Colonic mucosa (tissue), 4 donors: ENCODE results near the gene FRRS1. TPM values are rescaled to one million over a fixed set of nuclear protein-coding genes. Genes with fewer than 3 reads are reported as not detected.
"Not testable (repeated sequence)": the region's sequence is repeated elsewhere in the genome, so short reads cannot be mapped to it uniquely, and the experiment has no call there.

ENCODE experiments used
- DNase-seq: peaks from one replicate; pipeline ENCODE4 v3.0.0-alpha.2; 2020
- H3K27ac ChIP-seq: fragments of 200-600 bp; one replicate; pipeline ENCODE4 v1.8.0; 2021
- H3K27me3 ChIP-seq: fragments of 200-600 bp; one replicate; pipeline ENCODE4 v1.8.0; 2021
- H3K36me3 ChIP-seq: fragments of 200-600 bp; one replicate; pipeline ENCODE4 v1.8.0; 2021
- H3K4me1 ChIP-seq: fragments of 200-600 bp; one replicate; pipeline ENCODE4 v1.8.0; 2021; ENCODE audit warnings: mild to moderate bottlenecking
- H3K4me3 ChIP-seq: fragments of 200-600 bp; one replicate; pipeline ENCODE4 v1.8.0; 2021
- H3K9ac ChIP-seq, 2 donors: one replicate each; pipeline ENCODE4 v1.7.0; 2013; ENCODE audit warnings: control low read depth in 2 of 2, low read depth in 2 of 2, low read length in 2 of 2
- H3K9me3 ChIP-seq: fragments of 200-600 bp; one replicate; pipeline ENCODE4 v1.8.0; 2021
- intact Hi-C: fragments of 100-400 bp; cut with DNase I; formaldehyde crosslinking; loops from one replicate; pipeline ENCODE4 v1.14.1; 2022
- total RNA-seq, 2 donors: library from RNA; stranded (reverse); fragmentation: NEBNext Ultra II Directional in 1 of 2; extraction: Animal tissue kit (Norgen Biotek cat#: 25700) in 1 of 2; gene quantifications; one replicate each; pipeline ENCODE4 v1.2.1, GENCODE V29; 2021
- TF ChIP-seq, protein P1 (sequence below): fragments of 200-600 bp; IDR thresholded peaks from one replicate; pipeline ENCODE4 v1.8.0; 2022; ENCODE audit warnings: antibody characterized with exemption, mild to moderate bottlenecking
- donor health status: healthy.
- donor health status: DM: no; HTN: no; CAD: no.
- donor health status: DM: no; HTN: no; CAD: no.

The FRRS1 gene
- total RNA-seq, 2 donors from 2014 or later: 16.7 to 17.1 TPM

DNA sequence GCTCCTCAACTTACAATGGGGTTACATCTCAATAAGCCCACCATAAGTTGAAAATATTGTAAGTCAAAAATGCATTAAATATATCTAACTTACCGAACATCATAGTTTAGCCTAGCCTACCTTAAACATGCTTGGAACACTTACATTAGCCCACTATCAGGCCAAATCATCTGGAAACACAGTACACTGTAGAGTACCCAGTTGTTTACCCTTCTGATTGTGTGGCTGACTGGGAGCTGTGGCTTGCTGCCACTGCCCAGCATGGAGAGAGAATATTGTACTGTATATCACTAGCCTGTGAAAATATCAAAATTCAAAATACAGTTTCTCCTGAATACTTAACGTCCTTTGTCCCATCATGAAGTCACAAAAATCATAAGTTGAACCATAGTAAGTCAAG lies 40.4 kb upstream of the FRRS1 start:
- Histone ChIP-seq H3K36me3 (no peaks in the 10 kb centered on the region), H3K27ac (no peak overlapping the region), H3K27me3 (no peaks in the 10 kb centered on the region), H3K4me3 (no peak overlapping the region), H3K9ac (no peak overlapping the region), H3K4me1 (no peaks in the 10 kb centered on the region), H3K9me3 (no peaks in the 10 kb centered on the region)
- intact Hi-C loops: loop anchor here (5.0 to 10.0 kb wide), 2 partner anchors 228 to 1060 kb away; a partner anchor contains a TSS
- no peak for DNase-seq
- TF ChIP-seq, protein P1, sequence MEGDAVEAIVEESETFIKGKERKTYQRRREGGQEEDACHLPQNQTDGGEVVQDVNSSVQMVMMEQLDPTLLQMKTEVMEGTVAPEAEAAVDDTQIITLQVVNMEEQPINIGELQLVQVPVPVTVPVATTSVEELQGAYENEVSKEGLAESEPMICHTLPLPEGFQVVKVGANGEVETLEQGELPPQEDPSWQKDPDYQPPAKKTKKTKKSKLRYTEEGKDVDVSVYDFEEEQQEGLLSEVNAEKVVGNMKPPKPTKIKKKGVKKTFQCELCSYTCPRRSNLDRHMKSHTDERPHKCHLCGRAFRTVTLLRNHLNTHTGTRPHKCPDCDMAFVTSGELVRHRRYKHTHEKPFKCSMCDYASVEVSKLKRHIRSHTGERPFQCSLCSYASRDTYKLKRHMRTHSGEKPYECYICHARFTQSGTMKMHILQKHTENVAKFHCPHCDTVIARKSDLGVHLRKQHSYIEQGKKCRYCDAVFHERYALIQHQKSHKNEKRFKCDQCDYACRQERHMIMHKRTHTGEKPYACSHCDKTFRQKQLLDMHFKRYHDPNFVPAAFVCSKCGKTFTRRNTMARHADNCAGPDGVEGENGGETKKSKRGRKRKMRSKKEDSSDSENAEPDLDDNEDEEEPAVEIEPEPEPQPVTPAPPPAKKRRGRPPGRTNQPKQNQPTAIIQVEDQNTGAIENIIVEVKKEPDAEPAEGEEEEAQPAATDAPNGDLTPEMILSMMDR: no peak

DNA sequence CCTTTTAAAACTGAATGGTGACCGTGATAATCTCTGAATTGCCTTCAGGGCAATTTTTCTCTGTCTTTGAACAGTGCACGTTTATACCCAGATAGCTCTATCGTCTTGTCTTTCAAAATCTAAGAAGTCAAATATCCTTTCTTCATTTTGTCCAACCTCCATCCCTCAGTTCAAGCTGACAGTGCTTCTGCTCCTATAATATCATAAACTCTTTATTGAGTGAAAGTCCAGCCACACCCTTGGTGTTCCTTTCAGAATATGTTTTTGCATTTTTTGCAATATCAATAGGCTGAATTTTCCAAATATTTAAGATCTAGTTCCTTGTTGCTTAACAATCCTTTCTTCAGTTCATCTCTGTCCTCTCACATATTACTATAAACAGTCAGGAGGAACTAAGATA lies 35.1 kb upstream of the FRRS1 start:
- Histone ChIP-seq H3K4me1 (no peaks in the 10 kb centered on the region), H3K9me3 (no peaks in the 10 kb centered on the region), H3K27ac (no peak overlapping the region), H3K4me3 (no peak overlapping the region), H3K27me3 (no peaks in the 10 kb centered on the region), H3K9ac (no peak overlapping the region), H3K36me3 (no peaks in the 10 kb centered on the region)
- DNase-seq: no peak
- intact Hi-C loops: loop anchor here (10.0 kb wide), 1 partner anchor 233 kb away; a partner anchor contains a TSS
- TF ChIP-seq, protein P1: no peak

DNA sequence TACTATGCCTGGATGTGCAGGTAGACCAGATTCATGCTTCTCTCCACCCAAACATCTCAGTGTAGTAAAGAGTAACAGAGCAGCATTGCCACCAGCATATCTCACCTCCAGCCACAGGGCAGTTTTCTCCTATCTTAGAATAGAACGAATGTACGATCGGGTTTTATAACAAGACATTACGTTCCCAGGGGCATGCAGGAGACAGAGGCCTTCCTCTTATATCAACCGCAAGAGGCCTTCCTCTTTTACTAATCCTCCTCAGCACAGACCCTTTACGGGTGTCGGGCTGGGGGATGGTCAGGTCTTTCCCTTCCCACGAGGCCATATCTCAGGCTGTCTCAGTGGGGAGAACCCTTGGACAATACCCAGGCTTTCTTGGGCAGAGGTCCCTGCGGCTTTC lies 27.4 kb upstream of the FRRS1 start:
- H3K27me3 ChIP-seq, H3K9me3 ChIP-seq, H3K36me3 ChIP-seq, H3K4me1 ChIP-seq, H3K27ac ChIP-seq, H3K9ac ChIP-seq, intact Hi-C loops, DNase-seq, H3K4me3 ChIP-seq: not testable (repeated sequence)

DNA sequence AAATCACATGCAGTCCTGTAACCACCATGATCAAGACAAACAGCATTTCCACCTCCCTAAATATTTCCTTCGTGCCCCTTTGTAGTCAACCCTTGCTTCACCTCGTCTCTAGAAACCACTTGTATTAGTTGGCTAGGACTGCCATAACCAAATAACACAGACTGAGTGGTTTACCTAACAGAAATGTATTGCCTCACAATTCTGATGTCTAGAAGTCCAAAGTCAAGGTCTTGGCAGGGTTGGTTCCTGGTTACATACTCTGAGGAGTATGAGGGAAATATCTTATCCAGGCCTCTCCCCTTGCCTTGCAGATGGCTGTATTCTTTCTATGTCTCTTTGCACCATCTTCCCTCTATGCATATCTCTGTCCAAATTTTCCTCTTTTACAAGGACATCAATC lies 23.3 kb upstream of the FRRS1 start:
- no peak overlapping the region for H3K9ac ChIP-seq
- no peaks in the 10 kb centered on the region for H3K9me3 ChIP-seq
- H3K36me3 ChIP-seq: no peaks in the 10 kb centered on the region
- TF ChIP-seq, protein P1: no peak
- H3K4me1 ChIP-seq: no peaks in the 10 kb centered on the region
- no peak overlapping the region for H3K27ac ChIP-seq
- intact Hi-C loops: no loop called here
- no peaks in the 10 kb centered on the region for H3K27me3 ChIP-seq
- DNase-seq: no peak
- H3K4me3 ChIP-seq: no peak overlapping the region

DNA sequence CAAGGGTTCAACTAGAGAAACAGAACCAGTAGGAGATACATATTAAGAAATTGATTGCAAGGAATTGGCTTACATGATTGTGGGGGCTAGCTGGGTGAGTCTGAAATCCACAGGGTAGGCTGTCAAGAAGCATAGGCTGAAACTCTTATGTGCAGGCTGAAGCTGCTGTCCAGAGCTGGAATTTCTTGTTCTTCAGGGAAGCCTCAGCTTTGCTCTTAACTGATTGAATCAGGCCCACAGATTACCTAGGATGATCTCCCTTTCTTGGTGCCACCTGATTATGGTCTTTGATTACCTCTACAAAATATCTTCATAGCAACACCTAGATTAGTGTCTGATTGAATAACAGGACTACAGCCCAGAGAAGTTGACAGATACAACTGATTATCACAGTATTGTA lies 22.5 kb upstream of the FRRS1 start:
- Histone ChIP-seq H3K4me1 (no peaks in the 10 kb centered on the region), H3K9me3 (no peaks in the 10 kb centered on the region), H3K36me3 (no peaks in the 10 kb centered on the region), H3K4me3 (no peak overlapping the region), H3K27ac (no peak overlapping the region), H3K27me3 (no peaks in the 10 kb centered on the region), H3K9ac (no peak overlapping the region)
- intact Hi-C loops: no loop called here
- DNase-seq: no peak
- TF ChIP-seq, protein P1: no peak

DNA sequence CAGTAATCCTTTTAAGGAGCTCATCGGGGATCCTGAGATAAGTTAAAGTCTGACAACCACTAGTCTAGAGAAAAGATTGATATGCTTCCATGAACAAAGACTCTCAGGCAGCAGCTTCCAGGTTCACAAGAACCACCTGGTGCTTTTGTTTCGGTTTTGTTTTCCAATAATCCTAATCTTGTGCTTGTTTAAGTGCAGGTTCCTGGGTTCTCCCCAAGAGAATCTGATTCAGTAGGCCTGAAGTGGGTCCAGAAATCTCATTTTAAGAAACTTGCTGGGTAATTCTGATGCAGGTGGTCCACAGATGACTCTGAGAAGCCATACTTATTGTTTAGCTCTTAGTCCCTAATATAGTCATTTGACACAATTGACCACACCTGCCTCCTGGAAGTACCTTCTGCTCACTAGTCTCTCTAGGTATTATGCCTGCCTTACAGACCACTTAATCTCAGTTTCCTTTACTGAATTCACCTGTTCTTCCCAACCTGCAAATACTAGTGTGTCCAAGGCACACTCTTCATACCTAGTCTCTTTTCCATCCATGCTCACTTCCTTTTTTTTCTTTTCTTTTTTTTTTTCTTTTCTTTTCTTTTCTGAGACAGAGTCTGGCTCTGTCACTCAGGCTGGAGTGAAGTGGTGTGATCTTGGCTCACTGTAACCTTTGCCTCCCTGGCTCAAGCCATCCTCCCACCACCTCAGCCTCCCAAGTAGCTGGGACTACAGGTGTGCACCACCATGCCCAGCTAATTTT lies 20.5 kb upstream of the FRRS1 start:
- no peaks in the 10 kb centered on the region for H3K36me3 ChIP-seq
- H3K27me3 ChIP-seq: no peaks in the 10 kb centered on the region
- H3K9me3 ChIP-seq: no peaks in the 10 kb centered on the region
- H3K4me1 ChIP-seq: no peaks in the 10 kb centered on the region
- H3K9ac ChIP-seq: no peak overlapping the region
- intact Hi-C loops: no loop called here
- TF ChIP-seq, protein P1: no peak
- no peak overlapping the region for H3K4me3 ChIP-seq
- no peak overlapping the region for H3K27ac ChIP-seq
- no peak for DNase-seq
